Natural killer cell treated with Interleukin-12 subunit alpha and Interleukin-12 subunit beta and Interleukin-15 and Interleukin-18, amount 100 ng/mL, for 72 hours (primary cell): ENCODE measurements around the gene AEBP1. TPM values are rescaled to one million over a fixed set of nuclear protein-coding genes. Genes with fewer than 3 reads are reported as not detected.

ENCODE experiments used
- ATAC-seq, 2 donors: fragments of 150-1000 bp; cut with Tn5 transposase in 1 of 2; sonication (Bioruptor Pico), chemical (Tn5 transposase) in 1 of 2; 2 replicates each; pipeline ENCODE4 v1.10.0; 2021
- DNase-seq: peaks from one replicate; pipeline ENCODE4 v3.0.0; 2022; ENCODE audit warnings: low spot score
- H3K27ac Mint-ChIP-seq, 2 donors: 1 replicate in 1 of 2; 2 replicates in 1 of 2; pipeline ENCODE4 v1.8.0; 2022; ENCODE audit warnings: mixed read lengths in 2 of 2, mild to moderate bottlenecking in 1 of 2, moderate library complexity in 1 of 2
- H3K27me3 Mint-ChIP-seq, 2 donors: 1 replicate in 1 of 2; 2 replicates in 1 of 2; pipeline ENCODE4 v1.8.0; 2022; ENCODE audit warnings: mixed read lengths in 2 of 2
- H3K36me3 Mint-ChIP-seq: one replicate; pipeline ENCODE4 v1.8.0; 2022; ENCODE audit warnings: mixed read lengths
- H3K4me1 Mint-ChIP-seq, 2 donors: 1 replicate in 1 of 2; 2 replicates in 1 of 2; pipeline ENCODE4 v1.8.0; 2022; ENCODE audit warnings: low read depth in 2 of 2, mixed read lengths in 2 of 2, mild to moderate bottlenecking in 1 of 2
- H3K4me3 Mint-ChIP-seq: one replicate; pipeline ENCODE4 v1.8.0; 2022; ENCODE audit warnings: mixed read lengths
- H3K9me3 Mint-ChIP-seq: 2 replicates; pipeline ENCODE4 v1.8.0; 2022; ENCODE audit warnings: mixed read lengths
- total RNA-seq, 2 donors: library from RNA; stranded (reverse); gene quantifications; one replicate each; pipeline ENCODE4 v1.2.3, GENCODE V29; 2022

AEBP1 gene
- total RNA-seq, 2 donors from 2014 or later = 1.0 to 2.4 TPM

DNA sequence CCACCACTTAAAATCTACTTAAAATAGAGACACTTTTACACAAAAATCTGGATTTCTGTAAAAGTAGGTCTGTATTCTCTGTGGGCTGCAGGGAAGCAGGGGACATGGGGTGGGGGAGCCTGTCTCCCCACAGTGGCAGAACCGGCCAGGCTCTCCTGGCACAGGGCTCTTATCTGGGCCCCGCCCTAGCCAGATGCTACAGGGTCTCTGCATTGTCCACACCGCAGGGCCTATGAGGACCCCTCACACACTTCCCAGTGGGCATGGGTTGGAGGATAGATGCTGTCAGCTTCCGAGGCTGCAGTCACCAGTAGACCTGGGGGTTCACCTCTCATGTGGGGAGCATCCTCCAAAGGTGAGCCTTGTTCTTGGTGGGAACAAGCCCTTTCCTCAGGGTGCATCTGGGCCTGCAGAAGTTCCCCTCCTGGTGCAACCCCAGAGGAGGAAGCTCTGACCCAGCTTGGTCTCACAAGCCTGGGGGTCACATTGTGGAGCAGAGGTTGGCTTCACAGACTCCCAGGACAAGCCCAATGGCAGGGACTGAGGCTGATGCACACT is 52.4 kb downstream of the AEBP1 start:
- ATAC-seq (no peak), DNase-seq (peak; percentile 37)
- Mint-ChIP-seq H3K36me3 (no peaks in the 10 kb centered on the region), H3K27me3 (peaks cover 0 to 2% of the 10 kb centered on the region in 2 donors), H3K4me1 (no peaks in the 10 kb centered on the region), H3K27ac (no peak overlapping the region), H3K4me3 (no peak overlapping the region), H3K9me3 (no peaks in the 10 kb centered on the region)

DNA sequence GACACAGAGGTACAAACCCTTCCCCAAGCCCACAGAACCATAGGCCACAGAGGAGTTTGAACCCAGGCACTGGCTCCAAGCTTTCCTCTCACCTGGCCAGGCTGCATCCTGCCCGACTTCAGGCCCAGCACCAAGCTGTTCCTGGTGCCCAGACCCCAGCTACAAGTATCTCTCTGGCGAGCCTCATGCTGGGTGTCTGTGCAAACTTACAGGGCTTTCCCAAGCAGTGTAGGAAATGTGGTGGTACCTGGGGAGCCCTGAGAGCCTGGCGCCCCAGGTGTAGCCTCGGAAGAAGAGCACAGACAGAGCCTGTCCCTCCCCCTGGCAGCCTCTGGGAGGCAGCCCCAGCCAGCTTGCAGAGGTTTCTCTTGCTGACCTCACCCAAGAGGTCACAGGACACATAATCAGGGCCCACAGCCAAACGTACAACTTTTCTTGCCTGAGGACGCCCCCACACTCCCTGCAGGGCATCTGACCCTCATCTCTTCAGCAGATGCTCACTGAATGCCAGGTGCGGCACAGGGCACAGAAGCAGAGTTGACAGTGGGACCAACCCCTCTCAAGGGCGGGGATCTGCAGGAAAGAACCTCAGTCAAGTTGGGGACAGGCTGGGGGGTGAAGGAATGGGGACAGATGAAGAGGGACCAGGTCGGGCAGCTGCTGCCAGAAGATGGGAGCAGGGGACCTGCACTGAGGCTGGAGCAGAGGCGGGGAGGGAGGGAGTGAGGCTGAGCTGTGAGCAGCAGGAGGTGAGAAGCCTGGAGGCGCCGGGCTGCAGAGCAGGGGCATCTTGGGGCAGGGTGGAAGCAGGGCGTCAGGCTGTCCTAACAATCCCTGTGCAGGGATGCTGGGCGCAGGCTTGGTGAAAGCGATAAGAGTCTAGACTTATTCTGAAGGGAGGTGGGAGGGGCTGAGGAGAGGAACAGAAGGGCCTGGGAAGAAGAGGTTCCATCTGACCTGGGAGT is 53.3 kb downstream of the AEBP1 start:
- H3K36me3 Mint-ChIP-seq = no peaks in the 10 kb centered on the region
- ATAC-seq (no peak), DNase-seq (no peak)
- peaks cover 5 to 11% of the 10 kb centered on the region in 2 donors for H3K27me3 Mint-ChIP-seq
- H3K4me1 Mint-ChIP-seq = no peaks in the 10 kb centered on the region
- no peak overlapping the region for H3K27ac Mint-ChIP-seq
- H3K9me3 Mint-ChIP-seq = no peaks in the 10 kb centered on the region
- H3K4me3 Mint-ChIP-seq = no peak overlapping the region

DNA sequence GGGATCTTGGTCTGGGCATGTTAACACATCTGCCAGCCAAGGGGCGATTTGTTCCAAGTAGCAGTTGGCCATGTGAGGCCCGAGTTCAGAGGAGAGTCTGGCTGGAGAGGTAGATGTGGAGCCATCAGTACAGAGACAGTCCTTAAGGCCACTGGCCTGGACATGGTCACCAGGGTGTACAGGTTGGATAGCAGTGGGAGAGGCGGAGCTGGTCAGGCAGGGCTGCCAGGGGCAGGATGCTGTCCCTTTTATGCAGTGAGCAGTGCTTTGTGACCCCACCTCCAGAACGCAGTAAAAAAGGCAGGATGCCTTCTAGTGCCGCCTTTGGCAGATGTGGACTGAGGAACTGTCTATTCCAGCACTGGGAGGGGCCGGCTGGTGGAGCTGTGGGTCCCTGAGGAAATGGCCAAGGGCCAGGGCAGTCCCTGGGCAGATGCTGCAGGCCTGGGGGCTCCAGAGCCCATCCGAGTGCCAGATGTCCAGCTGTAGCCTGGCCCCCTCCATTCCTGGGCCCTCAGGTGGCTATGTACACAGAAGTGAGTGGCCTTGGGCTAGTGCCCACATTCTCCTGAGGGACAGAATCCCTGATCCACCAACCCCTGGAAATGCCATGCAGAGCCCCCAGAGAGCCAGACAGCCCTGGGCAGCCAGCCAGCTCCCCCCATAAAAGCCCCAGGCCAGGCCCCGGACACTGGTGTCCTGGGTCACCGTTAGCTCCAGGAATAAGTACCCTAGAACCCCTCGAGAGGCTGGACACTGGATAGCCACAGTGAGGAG is 54.1 kb downstream of the AEBP1 start:
- H3K36me3 Mint-ChIP-seq = no peaks in the 10 kb centered on the region
- no peaks in the 10 kb centered on the region for H3K9me3 Mint-ChIP-seq
- H3K27ac Mint-ChIP-seq = no peak overlapping the region
- peaks cover 9 to 11% of the 10 kb centered on the region in 2 donors for H3K27me3 Mint-ChIP-seq
- DNase-seq (peak; percentile 50), ATAC-seq (no peak)
- no peak overlapping the region for H3K4me3 Mint-ChIP-seq
- H3K4me1 Mint-ChIP-seq = no peaks in the 10 kb centered on the region

DNA sequence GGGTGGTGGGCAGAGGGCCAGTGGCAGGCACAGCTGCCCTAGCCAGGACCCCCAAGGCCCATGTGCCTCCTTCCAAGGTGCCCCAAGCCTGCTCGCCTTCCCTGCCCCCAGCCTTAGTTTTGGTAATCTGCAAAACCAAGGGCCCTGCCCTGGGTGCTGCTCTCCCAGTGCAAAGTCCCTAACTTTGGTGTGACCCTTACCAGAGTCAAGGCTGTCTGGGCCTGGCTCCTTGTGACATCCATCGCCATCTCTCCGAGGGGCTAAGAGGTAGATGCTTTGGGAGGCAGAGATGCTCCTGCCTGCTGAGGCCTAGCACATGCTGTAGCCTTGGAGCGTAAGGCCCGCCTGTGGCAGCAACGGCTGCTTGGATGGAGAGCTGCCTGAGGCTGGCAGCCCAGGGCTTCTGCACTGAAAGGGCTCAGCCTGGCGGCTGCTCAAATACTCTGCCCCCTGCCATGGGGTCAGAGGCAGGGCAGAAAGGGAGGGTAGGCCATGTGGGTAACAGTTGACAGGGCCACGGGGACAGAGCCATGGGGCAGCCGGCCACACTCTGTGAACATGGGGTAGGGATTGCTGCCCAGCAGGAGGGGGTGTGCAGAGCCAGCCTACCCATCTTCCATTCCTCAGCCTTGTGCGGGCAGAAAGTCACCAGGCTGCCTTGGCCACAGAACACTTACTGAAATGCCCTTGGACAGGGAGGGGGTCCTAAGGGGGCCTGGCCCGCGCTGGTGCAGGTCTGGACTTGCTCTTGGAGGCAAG is 54.9 kb downstream of the AEBP1 start:
- H3K36me3 Mint-ChIP-seq = no peaks in the 10 kb centered on the region
- H3K27me3 Mint-ChIP-seq = peaks cover 11 to 15% of the 10 kb centered on the region in 2 donors
- H3K9me3 Mint-ChIP-seq = no peaks in the 10 kb centered on the region
- peak; percentile 56 for DNase-seq
- no peak overlapping the region for H3K4me3 Mint-ChIP-seq
- ATAC-seq = no peak
- H3K27ac Mint-ChIP-seq = no peak overlapping the region
- H3K4me1 Mint-ChIP-seq = no peaks in the 10 kb centered on the region

DNA sequence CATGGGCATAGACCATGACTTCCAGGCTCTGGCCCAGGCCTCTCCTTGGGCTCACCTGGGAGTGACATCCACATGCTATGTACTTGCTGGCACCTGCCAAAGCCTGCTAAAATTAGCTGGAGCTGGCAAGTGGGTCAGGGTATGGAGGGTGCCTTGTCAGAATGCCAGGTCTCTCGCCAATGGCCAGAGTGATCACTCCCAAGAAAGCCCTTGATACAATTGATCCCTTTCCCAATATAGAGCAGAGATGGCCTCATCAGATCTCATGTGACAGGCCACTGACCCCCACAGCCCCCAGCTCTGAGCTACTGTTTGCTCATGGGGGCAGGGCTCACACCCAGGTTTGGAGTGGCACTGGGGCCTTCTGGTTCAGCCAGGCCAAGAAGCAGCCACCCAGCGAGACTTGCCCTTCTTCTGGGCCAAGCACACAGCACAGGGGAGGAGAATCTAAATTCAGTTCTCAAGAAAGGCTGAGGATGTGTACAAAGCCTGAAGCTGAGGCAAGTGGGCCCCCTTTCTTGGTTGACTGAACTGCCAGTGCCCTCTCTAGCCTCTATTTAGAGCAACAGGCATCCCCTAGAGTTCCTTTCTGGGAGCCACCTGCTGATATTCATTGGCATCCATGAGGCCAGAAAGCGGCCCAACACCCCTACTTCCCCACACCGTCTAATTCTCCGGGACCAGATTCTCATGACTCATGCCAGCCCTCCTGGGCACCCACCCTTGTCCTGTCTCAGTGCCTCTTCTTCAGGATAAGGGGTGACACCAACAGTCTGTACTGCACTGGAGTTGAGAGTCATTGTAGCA is 55.9 kb downstream of the AEBP1 start:
- Mint-ChIP-seq H3K27ac (no peak overlapping the region), H3K27me3 (peaks cover 18 to 23% of the 10 kb centered on the region in 2 donors), H3K9me3 (no peaks in the 10 kb centered on the region), H3K36me3 (no peaks in the 10 kb centered on the region), H3K4me3 (no peak overlapping the region), H3K4me1 (no peaks in the 10 kb centered on the region)
- DNase-seq (peak; percentile 23), ATAC-seq (no peak)

DNA sequence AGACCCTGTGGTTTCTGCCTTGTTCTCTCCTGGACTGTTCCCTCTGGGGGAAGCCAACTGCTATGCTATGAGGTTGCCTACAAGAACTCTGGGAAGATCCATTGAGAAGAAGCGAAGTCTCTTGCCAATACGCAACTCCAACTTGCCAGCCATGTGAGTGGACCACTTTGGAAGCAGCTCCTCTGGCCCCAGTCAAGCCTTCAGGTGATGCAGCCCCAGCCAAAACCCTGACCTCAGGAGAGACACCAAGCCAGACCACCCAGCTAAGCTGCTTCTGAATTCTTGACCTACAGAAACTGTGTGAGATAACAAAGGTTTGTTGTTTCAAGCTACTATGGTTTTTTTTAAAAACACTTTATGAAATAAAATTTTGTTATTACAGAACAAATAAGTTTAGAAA is 57.2 kb downstream of the AEBP1 start:
- peak; percentile 49 for DNase-seq
- H3K27me3 Mint-ChIP-seq = peaks cover 21 to 23% of the 10 kb centered on the region in 2 donors
- ATAC-seq = no peak
- no peaks in the 10 kb centered on the region for H3K36me3 Mint-ChIP-seq
- no peaks in the 10 kb centered on the region for H3K4me1 Mint-ChIP-seq
- H3K4me3 Mint-ChIP-seq = no peak overlapping the region
- no peaks in the 10 kb centered on the region for H3K9me3 Mint-ChIP-seq
- no peak overlapping the region for H3K27ac Mint-ChIP-seq

DNA sequence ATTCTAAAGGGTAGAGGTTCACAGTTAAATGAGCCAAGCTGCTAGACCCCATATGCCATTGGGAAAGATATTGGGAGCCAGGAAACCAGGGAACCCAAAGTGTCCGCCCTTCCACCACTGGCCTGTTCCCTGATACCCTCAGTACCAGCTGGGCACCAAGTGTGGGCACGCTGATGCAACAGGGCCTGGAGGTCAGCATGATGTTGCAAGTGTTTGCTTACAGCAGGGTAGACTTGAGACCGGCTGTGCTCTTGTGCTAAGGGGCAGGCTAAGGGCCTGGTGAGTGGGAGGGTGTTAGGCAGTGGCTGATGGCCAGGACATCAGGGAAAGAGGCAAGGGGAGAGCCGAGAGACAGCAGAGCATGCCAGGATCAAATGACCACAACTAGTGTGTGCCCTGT is 58.0 kb downstream of the AEBP1 start:
- Mint-ChIP-seq H3K4me1 (no peaks in the 10 kb centered on the region), H3K27ac (no peak overlapping the region), H3K27me3 (peaks cover 21 to 23% of the 10 kb centered on the region in 2 donors), H3K4me3 (no peak overlapping the region), H3K36me3 (no peaks in the 10 kb centered on the region), H3K9me3 (no peaks in the 10 kb centered on the region)
- no peak for ATAC-seq
- peak; percentile 49 for DNase-seq

DNA sequence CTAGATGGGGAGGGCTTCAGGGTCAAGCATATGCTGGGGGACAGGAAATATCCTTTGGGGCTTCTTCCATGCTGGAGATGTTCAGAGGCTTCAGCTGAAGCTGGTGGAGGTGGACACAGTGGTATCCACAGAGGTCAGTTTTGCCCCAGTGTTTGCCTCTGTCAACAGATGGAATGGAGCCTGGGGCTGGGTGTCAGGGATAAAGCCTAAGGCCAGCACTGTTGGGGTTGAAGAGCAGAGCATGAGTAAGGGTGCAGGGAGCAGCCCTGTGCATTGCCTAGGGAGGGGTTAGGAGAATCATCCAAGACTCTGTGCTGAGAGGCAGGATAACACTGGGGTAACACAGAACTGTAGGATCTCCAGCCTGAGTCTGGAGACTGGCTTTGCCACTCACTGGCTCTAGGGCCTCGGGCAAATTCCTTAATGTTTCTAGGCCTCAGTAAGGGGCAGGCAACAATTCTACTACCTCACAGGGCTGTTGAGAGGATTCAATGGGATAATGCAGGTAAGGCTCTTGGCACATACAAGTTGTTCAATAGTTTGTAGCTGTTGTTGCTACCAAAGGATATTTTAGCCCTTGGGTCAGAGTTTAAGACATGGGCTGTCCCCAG is 58.7 kb downstream of the AEBP1 start:
- Mint-ChIP-seq H3K9me3 (no peaks in the 10 kb centered on the region), H3K4me3 (no peak overlapping the region), H3K4me1 (peaks cover 0 to 7% of the 10 kb centered on the region in 2 donors), H3K27ac (no peak overlapping the region), H3K36me3 (no peaks in the 10 kb centered on the region), H3K27me3 (peaks cover 21 to 23% of the 10 kb centered on the region in 2 donors)
- DNase-seq (no peak), ATAC-seq (peak in 1 of 2 donors; percentile 21)

DNA sequence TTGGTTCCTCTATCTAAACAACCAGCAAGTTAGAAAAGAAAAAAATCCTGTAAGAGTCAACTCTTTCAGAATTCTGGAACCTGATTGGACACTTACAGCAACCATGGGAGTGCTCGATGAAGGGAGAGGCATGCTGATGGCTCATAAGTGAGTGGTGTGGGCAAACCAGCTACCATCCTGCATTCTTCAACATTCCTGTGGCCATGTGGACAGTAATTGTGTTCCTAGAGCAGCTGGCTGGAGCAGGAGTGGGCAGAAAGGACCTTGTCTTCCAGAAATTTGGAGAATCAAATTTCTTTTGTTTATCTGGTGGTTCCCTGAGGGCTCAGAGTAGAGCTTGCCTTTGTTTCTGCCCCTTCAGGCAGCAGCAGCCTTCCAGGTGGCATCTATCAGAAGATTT is 59.4 kb downstream of the AEBP1 start:
- Mint-ChIP-seq H3K4me1 (peaks cover 0 to 7% of the 10 kb centered on the region in 2 donors), H3K27ac (no peak overlapping the region)

More for the DNA sequence above, 59.4 kb downstream of the AEBP1 start:
- Mint-ChIP-seq H3K27me3 (peaks cover 21 to 23% of the 10 kb centered on the region in 2 donors), H3K9me3 (no peaks in the 10 kb centered on the region), H3K4me3 (no peak overlapping the region), H3K36me3 (no peaks in the 10 kb centered on the region)
- no peak for DNase-seq
- no peak for ATAC-seq

Other genes with a start within 250 kb of the AEBP1 start
- 10 to 100 TPM; 72.6 to 95.3 TPM for gene MRPS24, start 234.8 kb upstream of the AEBP1 start, total RNA-seq
- gene URGCP, start 197.7 kb upstream of the AEBP1 start, total RNA-seq = 10 to 100 TPM; 29.4 TPM
- 10 to 100 TPM; 10.8 to 11.2 TPM for gene UBE2D4, start 177.9 kb upstream of the AEBP1 start, total RNA-seq
- gene SPDYE1, start 106.4 kb upstream of the AEBP1 start, total RNA-seq = not detected
- gene DBNL, start 59.6 kb upstream of the AEBP1 start, total RNA-seq = 100 to 1,000 TPM; 173 to 202 TPM
- gene PGAM2, start 38.8 kb upstream of the AEBP1 start, total RNA-seq = not detected
- 10 to 100 TPM; 25.9 to 66.9 TPM for gene POLM, start 21.8 kb upstream of the AEBP1 start, total RNA-seq
- 100 to 1,000 TPM; 101 to 229 TPM for gene POLD2, start 19.2 kb downstream of the AEBP1 start, total RNA-seq
- gene MYL7, start 37.0 kb downstream of the AEBP1 start, total RNA-seq = not detected
- under 1 TPM in 1 of 2 donors, not detected in 1; 0.24 TPM for gene GCK, start 85.1 kb downstream of the AEBP1 start, total RNA-seq
- gene YKT6, start 96.6 kb downstream of the AEBP1 start, total RNA-seq = 10 to 100 TPM; 93.1 to 99.3 TPM
- under 1 TPM in 1 of 2 donors, not detected in 1; 0.10 TPM for gene CAMK2B, start 221.2 kb downstream of the AEBP1 start, total RNA-seq